H1 (cell line): ENCODE measurements around the gene NTNG2. TPM values are rescaled to one million over a fixed set of nuclear protein-coding genes. Genes with fewer than 3 reads are reported as not detected.

Source experiments
- BCL11A ChIP-seq, 2 experiments: IDR thresholded peaks; one replicate each; pipeline ENCODE4 v1.6.1; 2011; ENCODE audit warnings: low read depth in 2 of 2, low read length in 2 of 2, mild to moderate bottlenecking in 2 of 2
- JUND ChIP-seq: IDR thresholded peaks from 2 replicates; pipeline ENCODE4 v1.6.1; 2011; ENCODE audit warnings: mild to moderate bottlenecking, improper control_type of control experiment, low read length
- MAFK ChIP-seq: IDR thresholded peaks from 2 replicates; pipeline ENCODE4 v1.6.1; 2012; ENCODE audit warnings: low read depth, mild to moderate bottlenecking, improper control_type of control experiment, low read length
- RNF2 ChIP-seq: fragments of 200-900, 300-1000 bp; sonication (generic); IDR thresholded peaks from 2 replicates; pipeline ENCODE4 v1.7.1; 2016; ENCODE audit warnings: borderline replicate concordance, low read depth, mild to moderate bottlenecking, antibody characterized with exemption, low read length; ENCODE audit not compliant: poor library complexity, severe bottlenecking; ENCODE audit errors: missing control alignments
- SP1 ChIP-seq: IDR thresholded peaks from 2 replicates; pipeline ENCODE4 v1.6.1; 2011; ENCODE audit warnings: low read depth, low read length
- polyA plus RNA-seq, 7 experiments: library from polyadenylated mRNA; depleted of rRNA in 3 of 7; stranded (reverse) in 5 of 7; unstranded in 2 of 7; fragments of >200 nt in 5 of 7; fragments of 200-250 nt in 2 of 7; gene quantifications; 1 replicate in 5 of 7; 2 replicates in 1 of 7; 4 replicates in 1 of 7; pipeline versions ENCODE4 v1.2.1 to v1.2.3, GENCODE V29; 2011 to 2013; ENCODE audit warnings: missing spikeins in 2 of 7, mixed read lengths in 2 of 7
- total RNA-seq: library from RNA; stranded (reverse); fragmentation: NEBNext Ultra II Directional; extraction: Animal tissue kit (Norgen Biotek cat#: 25700); gene quantifications from 2 replicates; pipeline ENCODE4 v1.2.1, GENCODE V29; 2021
- TF ChIP-seq, protein P1 (sequence below): fragments of 300-600 bp; sonication (generic); IDR thresholded peaks from 2 replicates; pipeline ENCODE4 v1.7.1; 2012; ENCODE audit warnings: low read length, moderate library complexity, mild to moderate bottlenecking, inconsistent platforms; ENCODE audit not compliant: insufficient replicate concordance
- TF ChIP-seq, protein P2 (sequence below): IDR thresholded peaks from 2 replicates; pipeline ENCODE4 v1.6.1; 2012; ENCODE audit warnings: low read length, inconsistent platforms

The NTNG2 gene
- total and polyA plus RNA-seq, 2 of the 8 experiments (the other 6 are each of a cell fraction or from before 2014, with no cell fraction given) = 1.4 to 1.5 TPM

DNA sequence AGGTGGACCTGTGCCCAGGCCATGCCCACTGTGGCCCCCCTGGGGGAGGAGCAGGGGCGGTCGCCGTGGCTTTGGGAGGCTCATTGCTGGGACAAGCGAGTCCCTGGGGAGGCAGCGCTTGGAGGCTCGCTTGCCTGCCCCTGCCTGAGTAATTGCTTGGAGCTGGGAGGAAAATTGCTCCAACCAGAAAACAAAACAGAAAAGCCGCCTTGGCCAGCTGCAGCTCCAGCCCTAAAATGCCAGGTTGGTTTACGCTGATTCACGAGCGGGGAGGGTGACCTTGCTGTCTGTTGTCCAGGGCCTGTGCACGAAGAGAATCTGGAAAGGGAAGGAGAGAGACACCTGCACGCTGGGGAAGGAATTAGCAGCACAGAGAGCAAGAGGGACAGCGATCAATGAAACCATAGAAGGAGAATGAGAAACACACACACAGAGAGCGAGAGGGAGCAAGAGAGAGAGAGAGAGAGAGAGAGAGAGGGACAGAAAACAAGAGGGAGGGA lies 25.3 kb downstream of the NTNG2 start (continued):
- TF ChIP-seq, protein P1, sequence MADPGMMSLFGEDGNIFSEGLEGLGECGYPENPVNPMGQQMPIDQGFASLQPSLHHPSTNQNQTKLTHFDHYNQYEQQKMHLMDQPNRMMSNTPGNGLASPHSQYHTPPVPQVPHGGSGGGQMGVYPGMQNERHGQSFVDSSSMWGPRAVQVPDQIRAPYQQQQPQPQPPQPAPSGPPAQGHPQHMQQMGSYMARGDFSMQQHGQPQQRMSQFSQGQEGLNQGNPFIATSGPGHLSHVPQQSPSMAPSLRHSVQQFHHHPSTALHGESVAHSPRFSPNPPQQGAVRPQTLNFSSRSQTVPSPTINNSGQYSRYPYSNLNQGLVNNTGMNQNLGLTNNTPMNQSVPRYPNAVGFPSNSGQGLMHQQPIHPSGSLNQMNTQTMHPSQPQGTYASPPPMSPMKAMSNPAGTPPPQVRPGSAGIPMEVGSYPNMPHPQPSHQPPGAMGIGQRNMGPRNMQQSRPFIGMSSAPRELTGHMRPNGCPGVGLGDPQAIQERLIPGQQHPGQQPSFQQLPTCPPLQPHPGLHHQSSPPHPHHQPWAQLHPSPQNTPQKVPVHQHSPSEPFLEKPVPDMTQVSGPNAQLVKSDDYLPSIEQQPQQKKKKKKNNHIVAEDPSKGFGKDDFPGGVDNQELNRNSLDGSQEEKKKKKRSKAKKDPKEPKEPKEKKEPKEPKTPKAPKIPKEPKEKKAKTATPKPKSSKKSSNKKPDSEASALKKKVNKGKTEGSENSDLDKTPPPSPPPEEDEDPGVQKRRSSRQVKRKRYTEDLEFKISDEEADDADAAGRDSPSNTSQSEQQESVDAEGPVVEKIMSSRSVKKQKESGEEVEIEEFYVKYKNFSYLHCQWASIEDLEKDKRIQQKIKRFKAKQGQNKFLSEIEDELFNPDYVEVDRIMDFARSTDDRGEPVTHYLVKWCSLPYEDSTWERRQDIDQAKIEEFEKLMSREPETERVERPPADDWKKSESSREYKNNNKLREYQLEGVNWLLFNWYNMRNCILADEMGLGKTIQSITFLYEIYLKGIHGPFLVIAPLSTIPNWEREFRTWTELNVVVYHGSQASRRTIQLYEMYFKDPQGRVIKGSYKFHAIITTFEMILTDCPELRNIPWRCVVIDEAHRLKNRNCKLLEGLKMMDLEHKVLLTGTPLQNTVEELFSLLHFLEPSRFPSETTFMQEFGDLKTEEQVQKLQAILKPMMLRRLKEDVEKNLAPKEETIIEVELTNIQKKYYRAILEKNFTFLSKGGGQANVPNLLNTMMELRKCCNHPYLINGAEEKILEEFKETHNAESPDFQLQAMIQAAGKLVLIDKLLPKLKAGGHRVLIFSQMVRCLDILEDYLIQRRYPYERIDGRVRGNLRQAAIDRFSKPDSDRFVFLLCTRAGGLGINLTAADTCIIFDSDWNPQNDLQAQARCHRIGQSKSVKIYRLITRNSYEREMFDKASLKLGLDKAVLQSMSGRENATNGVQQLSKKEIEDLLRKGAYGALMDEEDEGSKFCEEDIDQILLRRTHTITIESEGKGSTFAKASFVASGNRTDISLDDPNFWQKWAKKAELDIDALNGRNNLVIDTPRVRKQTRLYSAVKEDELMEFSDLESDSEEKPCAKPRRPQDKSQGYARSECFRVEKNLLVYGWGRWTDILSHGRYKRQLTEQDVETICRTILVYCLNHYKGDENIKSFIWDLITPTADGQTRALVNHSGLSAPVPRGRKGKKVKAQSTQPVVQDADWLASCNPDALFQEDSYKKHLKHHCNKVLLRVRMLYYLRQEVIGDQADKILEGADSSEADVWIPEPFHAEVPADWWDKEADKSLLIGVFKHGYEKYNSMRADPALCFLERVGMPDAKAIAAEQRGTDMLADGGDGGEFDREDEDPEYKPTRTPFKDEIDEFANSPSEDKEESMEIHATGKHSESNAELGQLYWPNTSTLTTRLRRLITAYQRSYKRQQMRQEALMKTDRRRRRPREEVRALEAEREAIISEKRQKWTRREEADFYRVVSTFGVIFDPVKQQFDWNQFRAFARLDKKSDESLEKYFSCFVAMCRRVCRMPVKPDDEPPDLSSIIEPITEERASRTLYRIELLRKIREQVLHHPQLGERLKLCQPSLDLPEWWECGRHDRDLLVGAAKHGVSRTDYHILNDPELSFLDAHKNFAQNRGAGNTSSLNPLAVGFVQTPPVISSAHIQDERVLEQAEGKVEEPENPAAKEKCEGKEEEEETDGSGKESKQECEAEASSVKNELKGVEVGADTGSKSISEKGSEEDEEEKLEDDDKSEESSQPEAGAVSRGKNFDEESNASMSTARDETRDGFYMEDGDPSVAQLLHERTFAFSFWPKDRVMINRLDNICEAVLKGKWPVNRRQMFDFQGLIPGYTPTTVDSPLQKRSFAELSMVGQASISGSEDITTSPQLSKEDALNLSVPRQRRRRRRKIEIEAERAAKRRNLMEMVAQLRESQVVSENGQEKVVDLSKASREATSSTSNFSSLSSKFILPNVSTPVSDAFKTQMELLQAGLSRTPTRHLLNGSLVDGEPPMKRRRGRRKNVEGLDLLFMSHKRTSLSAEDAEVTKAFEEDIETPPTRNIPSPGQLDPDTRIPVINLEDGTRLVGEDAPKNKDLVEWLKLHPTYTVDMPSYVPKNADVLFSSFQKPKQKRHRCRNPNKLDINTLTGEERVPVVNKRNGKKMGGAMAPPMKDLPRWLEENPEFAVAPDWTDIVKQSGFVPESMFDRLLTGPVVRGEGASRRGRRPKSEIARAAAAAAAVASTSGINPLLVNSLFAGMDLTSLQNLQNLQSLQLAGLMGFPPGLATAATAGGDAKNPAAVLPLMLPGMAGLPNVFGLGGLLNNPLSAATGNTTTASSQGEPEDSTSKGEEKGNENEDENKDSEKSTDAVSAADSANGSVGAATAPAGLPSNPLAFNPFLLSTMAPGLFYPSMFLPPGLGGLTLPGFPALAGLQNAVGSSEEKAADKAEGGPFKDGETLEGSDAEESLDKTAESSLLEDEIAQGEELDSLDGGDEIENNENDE = no peak
- TF ChIP-seq BCL11A (IDR thresholded peaks at IDR 0.05; ENCODE audit: low read depth in 2 of 2, low read length in 2 of 2) = no peak
- TF ChIP-seq MAFK = no peak
- TF ChIP-seq SP1 = no peak
- no peak for TF ChIP-seq JUND
- TF ChIP-seq, protein P2, sequence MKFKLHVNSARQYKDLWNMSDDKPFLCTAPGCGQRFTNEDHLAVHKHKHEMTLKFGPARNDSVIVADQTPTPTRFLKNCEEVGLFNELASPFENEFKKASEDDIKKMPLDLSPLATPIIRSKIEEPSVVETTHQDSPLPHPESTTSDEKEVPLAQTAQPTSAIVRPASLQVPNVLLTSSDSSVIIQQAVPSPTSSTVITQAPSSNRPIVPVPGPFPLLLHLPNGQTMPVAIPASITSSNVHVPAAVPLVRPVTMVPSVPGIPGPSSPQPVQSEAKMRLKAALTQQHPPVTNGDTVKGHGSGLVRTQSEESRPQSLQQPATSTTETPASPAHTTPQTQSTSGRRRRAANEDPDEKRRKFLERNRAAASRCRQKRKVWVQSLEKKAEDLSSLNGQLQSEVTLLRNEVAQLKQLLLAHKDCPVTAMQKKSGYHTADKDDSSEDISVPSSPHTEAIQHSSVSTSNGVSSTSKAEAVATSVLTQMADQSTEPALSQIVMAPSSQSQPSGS = no peak
- no peak for TF ChIP-seq RNF2
- TF ChIP-seq, all 59 proteins: peak for 0
